Esophagus muscularis mucosa (tissue), 3 donors: ENCODE data around the gene ASPN.

Experiments used
- CTCF ChIP-seq, 3 experiments: fragments of 200-600 bp in 2 of 3; fragments of 450-650 bp in 1 of 3; sonication (generic) in 2 of 3; IDR thresholded peaks; one replicate each; pipeline ENCODE4 v1.5.1; 2017 to 2019; ENCODE audit warnings: antibody characterized with exemption in 3 of 3, mild to moderate bottlenecking in 2 of 3, moderate library complexity in 1 of 3
- POLR2A ChIP-seq: fragments of 450-650 bp; IDR thresholded peaks from one replicate; pipeline ENCODE4 v1.6.1; 2017; ENCODE audit warnings: antibody characterized with exemption, moderate library complexity, mild to moderate bottlenecking, low read depth

GRCh38 chr9:92474587-92474986 is 7.7 kb downstream of the ASPN start:
- TF ChIP-seq POLR2A (no peak), CTCF (IDR thresholded peaks at IDR 0.05) (no peak)
